Upper lobe of right lung (tissue), 1 donor: ENCODE data around the gene PACS1. TPM values are rescaled to one million over a fixed set of nuclear protein-coding genes. Genes with fewer than 3 reads are reported as not detected.

ENCODE experiments used
- ATAC-seq: fragments of 200-7000 bp; cut with Tn5 transposase; one replicate; pipeline ENCODE4 v1.9.1; 2020; ENCODE audit warnings: mild to moderate bottlenecking, moderate library complexity
- DNase-seq: peaks from one replicate; pipeline ENCODE4 v3.0.0-alpha.2; 2020
- H3K27ac ChIP-seq: fragments of 200-600 bp; one replicate; pipeline ENCODE4 v1.8.0; 2022
- H3K27me3 ChIP-seq: fragments of 200-600 bp; one replicate; pipeline ENCODE4 v1.8.0; 2022; ENCODE audit warnings: mild to moderate bottlenecking
- H3K36me3 ChIP-seq: fragments of 200-600 bp; one replicate; pipeline ENCODE4 v1.8.0; 2022
- H3K4me1 ChIP-seq: fragments of 200-600 bp; one replicate; pipeline ENCODE4 v1.8.0; 2022
- H3K4me3 ChIP-seq: fragments of 200-600 bp; one replicate; pipeline ENCODE4 v1.8.0; 2022; ENCODE audit warnings: mild to moderate bottlenecking
- H3K9me3 ChIP-seq: fragments of 200-600 bp; one replicate; pipeline ENCODE4 v1.8.0; 2022
- CTCF ChIP-seq: fragments of 200-600 bp; IDR thresholded peaks from one replicate; pipeline ENCODE4 v1.8.0; 2022; ENCODE audit warnings: antibody characterized with exemption
- intact Hi-C: fragments of 100-400 bp; cut with DNase I; formaldehyde crosslinking; loops from one replicate; pipeline ENCODE4 v1.11.0; 2022
- total RNA-seq: library from RNA; stranded (reverse); fragmentation: NEBNext Ultra II Directional; extraction: Animal tissue kit (Norgen Biotek cat#: 25700); gene quantifications from one replicate; pipeline ENCODE4 v1.2.1, GENCODE V29; 2021
- donor health status: DM: no; HTN: yes; CAD: no; lungs with severe emphysema.

The PACS1 gene
- total RNA-seq, 1 donor from 2014 or later = 55.9 TPM

GRCh38 chr11:66155387-66156073 is 85.5 kb downstream of the PACS1 start:
- ATAC-seq = no peak
- no peak for TF ChIP-seq CTCF
- no peaks in the 10 kb centered on the region for H3K27me3 ChIP-seq
- intact Hi-C loops = no loop called here
- no peak overlapping the region for H3K27ac ChIP-seq
- no peaks in the 10 kb centered on the region for H3K9me3 ChIP-seq
- DNase-seq = no peak
- no peaks in the 10 kb centered on the region for H3K4me1 ChIP-seq
- no peak overlapping the region for H3K4me3 ChIP-seq
- H3K36me3 ChIP-seq = no peaks in the 10 kb centered on the region

- Histone ChIP-seq H3K9me3 (no peaks in the 10 kb centered on the region), H3K4me1 (no peaks in the 10 kb centered on the region), H3K27me3 (no peaks in the 10 kb centered on the region), H3K4me3 (no peak overlapping the region), H3K36me3 (no peaks in the 10 kb centered on the region), H3K27ac (no peak overlapping the region)
- no peak for DNase-seq
- TF ChIP-seq CTCF = no peak
- intact Hi-C loops = no loop called here
- no peak for ATAC-seq
Measured at GRCh38 chr11:66157182-66157864, 87.3 kb downstream of the PACS1 start.

GRCh38 chr11:66158156-66158555 is 88.1 kb downstream of the PACS1 start:
- Histone ChIP-seq H3K4me1 (no peaks in the 10 kb centered on the region), H3K4me3 (no peak overlapping the region), H3K9me3 (no peaks in the 10 kb centered on the region), H3K27ac (no peak overlapping the region), H3K36me3 (no peaks in the 10 kb centered on the region), H3K27me3 (no peaks in the 10 kb centered on the region)
- intact Hi-C loops = no loop called here
- no peak for DNase-seq
- TF ChIP-seq CTCF = no peak
- ATAC-seq = no peak

GRCh38 chr11:66159324-66159984 is 89.4 kb downstream of the PACS1 start:
- Histone ChIP-seq H3K9me3 (no peaks in the 10 kb centered on the region), H3K27me3 (no peaks in the 10 kb centered on the region), H3K36me3 (no peaks in the 10 kb centered on the region), H3K27ac (no peak overlapping the region), H3K4me3 (no peak overlapping the region), H3K4me1 (no peaks in the 10 kb centered on the region)
- intact Hi-C loops = no loop called here
- no peak for DNase-seq
- TF ChIP-seq CTCF = no peak
- ATAC-seq = no peak

- no peaks in the 10 kb centered on the region for H3K36me3 ChIP-seq
- H3K9me3 ChIP-seq = no peaks in the 10 kb centered on the region
- no peaks in the 10 kb centered on the region for H3K27me3 ChIP-seq
- ATAC-seq = no peak
- no peak overlapping the region for H3K27ac ChIP-seq
- DNase-seq = no peak
- no peak overlapping the region for H3K4me3 ChIP-seq
- no peaks in the 10 kb centered on the region for H3K4me1 ChIP-seq
- TF ChIP-seq CTCF = no peak
- intact Hi-C loops = no loop called here
Measured at GRCh38 chr11:66160709-66161108, 90.6 kb downstream of the PACS1 start.
